ENCODE data around the gene OR52H1.

GRCh38 chr11:5531053-5531831 is 17.1 kb downstream of the OR52H1 start:
- no peak for TF ChIP-seq TFCP2L1 (CRISPR knock-in tag; IDR thresholded peaks at IDR 0.05)
- no peak for TF ChIP-seq HES2 (IDR thresholded peaks at IDR 0.05)
- no peak for TF ChIP-seq EP300 (IDR thresholded peaks at IDR 0.05)
- no peak for TF ChIP-seq BHLHE40 (IDR thresholded peaks at IDR 0.05; ENCODE audit: low read depth, low read length)
- TF ChIP-seq CTCF (IDR thresholded peaks at IDR 0.05), result no peak
- no peak for TF ChIP-seq RFX5 (IDR thresholded peaks at IDR 0.05)
- no peak for TF ChIP-seq POLR2A (IDR thresholded peaks at IDR 0.05; ENCODE audit: low read length)
- TF ChIP-seq MAFK (IDR thresholded peaks at IDR 0.05; ENCODE audit: partially characterized antibody), result no peak
- no peak for TF ChIP-seq ESRRA (IDR thresholded peaks at IDR 0.05; ENCODE audit: borderline replicate concordance, low read length)
- no peak for TF ChIP-seq REST (IDR thresholded peaks at IDR 0.05)
- TF ChIP-seq MYC (IDR thresholded peaks at IDR 0.05; ENCODE audit: borderline replicate concordance, low read length), result no peak
